OCI-LY7 (cell line): Measurements from ENCODE around the gene SLX4IP.

Source experiments
- CTCF ChIP-seq: fragments of 200-600 bp; sonication (generic); conservative IDR thresholded peaks from 2 replicates; pipeline ENCODE4 v1.5.1; 2014; ENCODE audit warnings: mild to moderate bottlenecking, antibody characterized with exemption, low read length, moderate library complexity, mixed read lengths
- EZH2phosphoT487 ChIP-seq: fragments of 200-600 bp; sonication (generic); IDR thresholded peaks from 2 replicates; pipeline ENCODE4 v1.6.1; 2018; ENCODE audit warnings: low read depth, borderline replicate concordance, mild to moderate bottlenecking, mixed run types, antibody characterized with exemption, low read length, moderate library complexity, mixed read lengths

DNA sequence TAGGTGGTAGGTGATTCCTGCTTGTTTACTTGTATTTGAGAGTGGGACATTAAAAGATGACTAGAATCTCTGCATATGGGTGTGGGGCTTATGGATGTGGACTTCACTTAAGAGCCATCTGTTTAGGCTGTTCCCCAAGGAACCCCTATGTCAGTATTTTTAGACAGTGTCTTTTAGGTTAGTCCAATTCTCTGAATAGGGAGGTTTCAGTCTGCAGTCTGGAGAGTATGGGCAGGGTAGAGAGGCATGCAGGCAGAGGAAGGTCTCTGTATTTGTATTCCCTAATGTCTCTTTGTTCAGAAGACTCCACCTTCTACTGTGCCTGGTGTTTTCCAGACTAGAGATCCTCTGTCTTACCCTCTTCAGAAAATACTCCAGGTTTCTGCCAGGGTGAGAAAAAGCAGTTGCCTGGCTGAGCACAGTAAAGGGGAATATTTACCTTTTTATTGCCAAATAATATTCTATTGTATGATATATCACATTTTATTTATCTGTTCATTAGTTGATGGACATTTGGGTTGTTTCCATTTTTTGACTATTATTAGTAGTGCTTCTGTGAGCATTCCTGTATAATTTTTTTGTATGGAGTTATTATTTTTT lies 19.1 kb downstream of the SLX4IP start:
- no peak for TF ChIP-seq CTCF
- TF ChIP-seq EZH2phosphoT487 = no peak
